H9 (cell line): Measurements from ENCODE around the gene RAB11FIP5. TPM values are rescaled to one million over a fixed set of nuclear protein-coding genes. Genes with fewer than 3 reads are reported as not detected.
A peak's percentile ranks its signal among the peaks of the same experiment; 100 is the strongest.

Experiments used
- DNase-seq: peaks from one replicate; pipeline ENCODE4 v3.0.0-alpha.2; 2017
- H2AFZ ChIP-seq: one replicate; pipeline ENCODE4 v1.6.1; 2013; ENCODE audit warnings: mild to moderate bottlenecking, low read length, control low read depth, moderate library complexity
- H2AK5ac ChIP-seq: 2 replicates; pipeline ENCODE4 v1.6.1; 2013; ENCODE audit warnings: low read length, control low read depth, mixed read lengths; ENCODE audit not compliant: insufficient read length
- H2BK120ac ChIP-seq: one replicate; pipeline ENCODE4 v1.6.1; 2013; ENCODE audit warnings: low read depth, mild to moderate bottlenecking, low read length, control low read depth, inconsistent platforms; ENCODE audit not compliant: poor library complexity, severe bottlenecking
- H2BK12ac ChIP-seq: 2 replicates; pipeline ENCODE4 v1.6.1; 2013; ENCODE audit warnings: low read length, control low read depth, mixed read lengths, low read depth; ENCODE audit not compliant: insufficient read length
- H2BK15ac ChIP-seq: 2 replicates; pipeline ENCODE4 v1.6.1; 2013; ENCODE audit warnings: low read depth, low read length, control low read depth
- H2BK20ac ChIP-seq: one replicate; pipeline ENCODE4 v1.6.1; 2013; ENCODE audit warnings: low read depth, mild to moderate bottlenecking, low read length, control low read depth, inconsistent platforms; ENCODE audit not compliant: poor library complexity, severe bottlenecking
- H2BK5ac ChIP-seq: 2 replicates; pipeline ENCODE4 v1.6.1; 2013; ENCODE audit warnings: low read length, control low read depth, mixed read lengths; ENCODE audit not compliant: insufficient read length
- H3K14ac ChIP-seq: 2 replicates; pipeline ENCODE4 v1.6.1; 2013; ENCODE audit warnings: low read length, control low read depth; ENCODE audit not compliant: insufficient read depth
- H3K18ac ChIP-seq: 2 replicates; pipeline ENCODE4 v1.6.1; 2013; ENCODE audit warnings: low read depth, mild to moderate bottlenecking, mixed read lengths, low read length, control low read depth; ENCODE audit not compliant: insufficient read length
- H3K23ac ChIP-seq: 2 replicates; pipeline ENCODE4 v1.6.1; 2013; ENCODE audit warnings: low read length, control low read depth, mixed read lengths, low read depth; ENCODE audit not compliant: insufficient read length
- H3K23me2 ChIP-seq: 2 replicates; pipeline ENCODE4 v1.6.1; 2013; ENCODE audit warnings: low read depth, mild to moderate bottlenecking, mixed read lengths, low read length, control low read depth; ENCODE audit not compliant: insufficient read length, poor library complexity, severe bottlenecking
- H3K27ac ChIP-seq: 2 replicates; pipeline ENCODE4 v1.5.1; 2013; ENCODE audit warnings: low read length, control low read depth, mixed read lengths, low read depth; ENCODE audit not compliant: insufficient read length
- H3K27me3 ChIP-seq: 2 replicates; pipeline ENCODE4 v1.6.1; 2013; ENCODE audit warnings: low read length, control low read depth, inconsistent platforms; ENCODE audit not compliant: insufficient read depth
- H3K4ac ChIP-seq: 2 replicates; pipeline ENCODE4 v1.6.1; 2013; ENCODE audit warnings: low read depth, mild to moderate bottlenecking, control low read depth, inconsistent platforms, low read length, moderate library complexity
- H3K4me1 ChIP-seq: 2 replicates; pipeline ENCODE4 v1.6.1; 2013; ENCODE audit warnings: low read length, control low read depth, inconsistent platforms; ENCODE audit not compliant: insufficient read depth
- H3K4me2 ChIP-seq: 2 replicates; pipeline ENCODE4 v1.6.1; 2013; ENCODE audit warnings: low read length, control low read depth, mixed read lengths; ENCODE audit not compliant: insufficient read length, insufficient read depth
- H3K56ac ChIP-seq: 2 replicates; pipeline ENCODE4 v1.6.1; 2013; ENCODE audit warnings: low read depth, mild to moderate bottlenecking, mixed read lengths, low read length, control low read depth; ENCODE audit not compliant: insufficient read length
- H3K79me1 ChIP-seq: 2 replicates; pipeline ENCODE4 v1.6.1; 2013; ENCODE audit warnings: low read depth, mild to moderate bottlenecking, moderate library complexity, low read length, control low read depth, inconsistent platforms; ENCODE audit not compliant: insufficient read depth, poor library complexity, severe bottlenecking
- H3K79me2 ChIP-seq: 2 replicates; pipeline ENCODE4 v1.6.1; 2013; ENCODE audit warnings: low read length, control low read depth, inconsistent platforms; ENCODE audit not compliant: insufficient read depth
- H3K9ac ChIP-seq: 2 replicates; pipeline ENCODE4 v1.6.1; 2013; ENCODE audit warnings: low read length, control low read depth, mixed read lengths; ENCODE audit not compliant: insufficient read length; ENCODE audit errors: extremely low read depth
- H3K9me3 ChIP-seq: one replicate; pipeline ENCODE4 v1.6.1; 2013; ENCODE audit warnings: low read depth, low read length, inconsistent platforms; ENCODE audit not compliant: control insufficient read depth
- H3T11ph ChIP-seq: one replicate; pipeline ENCODE4 v1.6.1; 2013; ENCODE audit warnings: mild to moderate bottlenecking, low read length, control low read depth, inconsistent platforms
- H4K20me1 ChIP-seq: one replicate; pipeline ENCODE4 v1.6.1; 2013; ENCODE audit not compliant: control insufficient read depth, insufficient read length, insufficient read depth
- H4K5ac ChIP-seq: 2 replicates; pipeline ENCODE4 v1.6.1; 2013; ENCODE audit warnings: low read depth, mild to moderate bottlenecking, mixed read lengths, low read length, control low read depth; ENCODE audit not compliant: insufficient read length
- H4K8ac ChIP-seq: replicated peaks from 2 replicates; pipeline ENCODE4 v1.6.1; 2013; ENCODE audit warnings: low read length, control low read depth, mixed read lengths, low read depth; ENCODE audit not compliant: insufficient read length
- H4K91ac ChIP-seq: 2 replicates; pipeline ENCODE4 v1.6.1; 2013; ENCODE audit warnings: low read depth, mild to moderate bottlenecking, moderate library complexity, mixed read lengths, low read length, control low read depth; ENCODE audit not compliant: insufficient read length
- H3K27ac Mint-ChIP-seq, 3 experiments: 2 replicates in 2 of 3; 3 replicates in 1 of 3; pipeline ENCODE4 v1.8.0; 2020 to 2021; ENCODE audit warnings: mixed read lengths in 3 of 3, mild to moderate bottlenecking in 1 of 3, moderate library complexity in 1 of 3
- H3K27me3 Mint-ChIP-seq: 2 replicates; pipeline ENCODE4 v1.8.0; 2021; ENCODE audit warnings: low read depth, mild to moderate bottlenecking, moderate library complexity, mixed read lengths
- H3K36me3 Mint-ChIP-seq, 3 experiments: 2 replicates in 2 of 3; 3 replicates in 1 of 3; pipeline ENCODE4 v1.8.0; 2020 to 2021; ENCODE audit warnings: low read depth in 3 of 3, mixed read lengths in 3 of 3; ENCODE audit not compliant: insufficient read depth in 1 of 3
- H3K4me1 Mint-ChIP-seq, 2 experiments: 2 replicates each; pipeline ENCODE4 v1.8.0; 2020; ENCODE audit warnings: mixed read lengths in 2 of 2
- H3K4me3 Mint-ChIP-seq, 2 experiments: 2 replicates in 1 of 2; 3 replicates in 1 of 2; pipeline ENCODE4 v1.8.0; 2020 to 2021; ENCODE audit warnings: mild to moderate bottlenecking in 2 of 2, mixed read lengths in 2 of 2, moderate library complexity in 1 of 2
- H3K9me3 Mint-ChIP-seq, 2 experiments: 2 replicates in 1 of 2; 3 replicates in 1 of 2; pipeline ENCODE4 v1.8.0; 2020; ENCODE audit warnings: mild to moderate bottlenecking in 2 of 2, mixed read lengths in 2 of 2, moderate library complexity in 1 of 2
- WGBS: extraction: QIAGEN DNeasy Blood & Tissue Kit; methylation state at CpG from one replicate; pipeline ENCODE4 v1.1.7; 2013; ENCODE audit warnings: missing lambda C conversion rate, low lambda C conversion rate, mixed read lengths; ENCODE audit not compliant: insufficient read length; ENCODE audit errors: extremely low coverage; 5-methylcytosine and 5-hydroxymethylcytosine counted together
- total RNA-seq: library from RNA; stranded (reverse); gene quantifications from 2 replicates; pipeline ENCODE4 v1.2.1, GENCODE V29; 2021
- TF ChIP-seq, protein P1 (sequence below): fragments of 200-600 bp; sonication (generic); conservative IDR thresholded peaks from 3 replicates; pipeline ENCODE4 v1.8.0; 2021; ENCODE audit warnings: antibody characterized with exemption, mild to moderate bottlenecking

RAB11FIP5 gene
- total RNA-seq, 1 experiment from 2014 or later = 7.1 TPM

- Histone ChIP-seq H2AK5ac (no peak overlapping the region), H4K20me1 (no peaks in the 10 kb centered on the region), H2BK20ac (no peak overlapping the region)
Measured at GRCh38 chr2:73103018-73103542, 9.7 kb downstream of the RAB11FIP5 start.

More at GRCh38 chr2:73103018-73103542, 9.7 kb downstream of the RAB11FIP5 start:
- peaks cover 16 to 22% of the 10 kb centered on the region in 2 experiments for H3K4me1 Mint-ChIP-seq
- Histone ChIP-seq H3K27ac (no peak overlapping the region), H3K4me1 (peaks cover 3% of the 10 kb centered on the region; the same call in 1 of the 2 replicates), H4K8ac (no peak overlapping the region), H3K18ac (no peak overlapping the region), H2BK15ac (no peak overlapping the region), H2AFZ (no peak overlapping the region), H3K14ac (no peak overlapping the region), H3K56ac (no peak overlapping the region), H3K9me3 (no peaks in the 10 kb centered on the region), H4K91ac (no peak overlapping the region), H3K79me2 (no peaks in the 10 kb centered on the region; the same call in 1 of the 2 replicates), H3K23ac (no peak overlapping the region), H2BK12ac (no peak overlapping the region), H3K79me1 (no peaks in the 10 kb centered on the region), H3K4ac (no peak overlapping the region), H3K4me2 (no peak overlapping the region), H3K23me2 (no peaks in the 10 kb centered on the region), H4K5ac (no peak overlapping the region), H3T11ph (no peak overlapping the region), H2BK120ac (no peak overlapping the region), H3K27me3 (no peaks in the 10 kb centered on the region), H2BK5ac (no peak overlapping the region), H3K9ac (no peak overlapping the region)
- no peaks in the 10 kb centered on the region for H3K9me3 Mint-ChIP-seq
- TF ChIP-seq, protein P1, sequence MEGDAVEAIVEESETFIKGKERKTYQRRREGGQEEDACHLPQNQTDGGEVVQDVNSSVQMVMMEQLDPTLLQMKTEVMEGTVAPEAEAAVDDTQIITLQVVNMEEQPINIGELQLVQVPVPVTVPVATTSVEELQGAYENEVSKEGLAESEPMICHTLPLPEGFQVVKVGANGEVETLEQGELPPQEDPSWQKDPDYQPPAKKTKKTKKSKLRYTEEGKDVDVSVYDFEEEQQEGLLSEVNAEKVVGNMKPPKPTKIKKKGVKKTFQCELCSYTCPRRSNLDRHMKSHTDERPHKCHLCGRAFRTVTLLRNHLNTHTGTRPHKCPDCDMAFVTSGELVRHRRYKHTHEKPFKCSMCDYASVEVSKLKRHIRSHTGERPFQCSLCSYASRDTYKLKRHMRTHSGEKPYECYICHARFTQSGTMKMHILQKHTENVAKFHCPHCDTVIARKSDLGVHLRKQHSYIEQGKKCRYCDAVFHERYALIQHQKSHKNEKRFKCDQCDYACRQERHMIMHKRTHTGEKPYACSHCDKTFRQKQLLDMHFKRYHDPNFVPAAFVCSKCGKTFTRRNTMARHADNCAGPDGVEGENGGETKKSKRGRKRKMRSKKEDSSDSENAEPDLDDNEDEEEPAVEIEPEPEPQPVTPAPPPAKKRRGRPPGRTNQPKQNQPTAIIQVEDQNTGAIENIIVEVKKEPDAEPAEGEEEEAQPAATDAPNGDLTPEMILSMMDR = no peak
- H3K27me3 Mint-ChIP-seq = no peaks in the 10 kb centered on the region
- no peak for DNase-seq
- H3K27ac Mint-ChIP-seq = peak overlapping the region; percentile 69 to 77 (median 71); a peak in 4 of 7 replicates
- peak overlapping the region in 1 of 2 experiments; percentile 52; a peak in 1 of 5 replicates for H3K4me3 Mint-ChIP-seq
- H3K36me3 Mint-ChIP-seq = peaks cover 0 to 4% (median 0%) of the 10 kb centered on the region in 3 experiments; a peak in 3 of 7 replicates
- WGBS = no CpG with 5 or more reads among the region's 2 CpGs
